Activated naive CD8-positive, alpha-beta T cell treated with anti-CD3 and anti-CD28 coated beads, Interleukin-2, amount 10 ng/mL, durations not matched to agents 7 days and 5 days (primary cell): ENCODE results near the gene UGT2A3. TPM values are rescaled to one million over a fixed set of nuclear protein-coding genes. Genes with fewer than 3 reads are reported as not detected.
"Not testable (repeated sequence)": the region's sequence is repeated elsewhere in the genome, so short reads cannot be mapped to it uniquely, and the experiment has no call there.

Experiments
- ATAC-seq: fragments of 150-1000 bp; cut with Tn5 transposase; one replicate; pipeline ENCODE4 v1.10.0; 2021; ENCODE audit warnings: low read depth, moderate library complexity
- POLR2A ChIA-PET: fragments of 350-600 bp; sonication (Branson Sonifier 250); formaldehyde crosslinking; loops from one replicate; lab custom pipeline; 2021; ENCODE audit warnings: antibody characterized with exemption; lab: Charles Lee
- DNase-seq: peaks from one replicate; pipeline ENCODE4 v3.0.0; 2021
- H3K27ac Mint-ChIP-seq: one replicate; pipeline ENCODE4 v1.8.0; 2022; ENCODE audit warnings: mild to moderate bottlenecking, mixed read lengths
- H3K27me3 Mint-ChIP-seq: one replicate; pipeline ENCODE4 v1.8.0; 2022; ENCODE audit warnings: mild to moderate bottlenecking, moderate library complexity, mixed read lengths
- H3K36me3 Mint-ChIP-seq: one replicate; pipeline ENCODE4 v1.8.0; 2021; ENCODE audit warnings: mild to moderate bottlenecking, mixed read lengths
- H3K4me1 Mint-ChIP-seq: one replicate; pipeline ENCODE4 v1.8.0; 2021; ENCODE audit warnings: mixed read lengths
- H3K4me3 Mint-ChIP-seq: one replicate; pipeline ENCODE4 v1.8.0; 2022; ENCODE audit warnings: mild to moderate bottlenecking, moderate library complexity, mixed read lengths
- H3K9me3 Mint-ChIP-seq: one replicate; pipeline ENCODE4 v1.8.0; 2021; ENCODE audit warnings: mixed read lengths
- total RNA-seq, 2 experiments: library from RNA; stranded (reverse); gene quantifications; one replicate each; pipeline ENCODE4 v1.2.3, GENCODE V29; 2021

The UGT2A3 gene
- total RNA-seq, result not detected

DNA sequence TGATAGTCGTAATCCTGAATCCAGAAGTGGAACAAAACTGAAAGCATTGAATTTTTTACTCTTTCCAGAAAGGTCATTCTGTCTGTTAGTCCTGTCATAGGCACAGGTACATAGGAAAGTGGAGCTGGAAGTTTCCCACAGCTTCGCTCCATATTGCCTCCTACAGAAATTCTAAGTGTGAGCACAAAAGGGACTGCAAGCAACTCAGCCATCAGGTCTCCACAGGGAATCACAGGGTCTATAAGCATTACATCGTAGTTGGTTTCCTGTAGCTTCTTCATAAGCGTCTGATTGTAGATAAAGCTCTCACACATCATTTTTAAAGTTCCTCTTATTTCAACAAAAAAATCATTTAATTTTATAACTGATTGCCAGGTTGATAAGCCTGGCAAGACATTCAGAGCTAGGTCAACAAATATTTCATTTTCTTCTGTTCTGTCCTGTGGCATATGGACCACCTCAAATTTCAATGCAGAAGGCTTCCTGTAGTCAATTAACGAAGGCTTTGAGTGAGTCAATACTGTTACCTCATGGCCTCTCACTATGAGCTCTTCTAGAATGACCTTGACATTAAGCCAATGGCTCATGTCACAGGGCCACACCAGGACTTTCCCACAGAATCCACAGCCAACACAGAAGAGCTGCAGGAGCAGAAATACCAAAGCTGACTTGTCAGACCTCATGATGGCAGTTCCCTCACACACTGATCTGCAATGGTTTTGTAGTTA is at the start of gene UGT2A3:
Gene UGT2A3 (minus strand): TSS at position 727 of the 728 bp plus-strand sequence. CDS start 44 bp downstream, at position 683.
- DNase-seq (no peak), ATAC-seq (no peak)
- no peaks in the 10 kb centered on the region for H3K36me3 Mint-ChIP-seq
- H3K4me3 Mint-ChIP-seq, result no peak within 1 kb of the TSS
- no peak within 1 kb of the TSS for H3K27ac Mint-ChIP-seq
- H3K27me3 Mint-ChIP-seq, result no peaks in the 10 kb centered on the region
- no peaks in the 10 kb centered on the region for H3K9me3 Mint-ChIP-seq
- POLR2A ChIA-PET, result no interaction called here
- H3K4me1 Mint-ChIP-seq, result no peaks in the 10 kb centered on the region

DNA sequence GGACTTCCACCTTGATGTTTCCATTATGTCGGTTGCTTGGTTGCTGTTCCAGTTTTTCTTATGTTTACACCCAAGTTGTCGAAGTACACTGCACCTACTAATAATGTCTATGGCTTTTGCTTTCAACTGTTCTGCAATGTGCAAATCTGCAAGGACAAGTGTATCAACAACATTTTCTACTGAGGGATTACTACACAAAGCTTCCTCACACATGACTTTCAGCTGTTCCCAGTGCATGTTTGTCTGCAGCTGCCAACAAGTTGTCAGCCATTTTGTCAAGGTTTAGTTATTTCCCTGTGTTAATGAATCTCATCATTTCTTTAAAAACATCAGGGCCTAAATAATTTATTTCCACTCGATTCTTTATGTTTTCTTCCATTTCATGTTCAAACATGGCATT is 45.4 kb upstream of the UGT2A3 start:
- H3K27me3 Mint-ChIP-seq, result no peaks in the 10 kb centered on the region
- POLR2A ChIA-PET, result no interaction called here
- H3K4me1 Mint-ChIP-seq, result no peaks in the 10 kb centered on the region
- no peaks in the 10 kb centered on the region for H3K36me3 Mint-ChIP-seq
- no peak for ATAC-seq
- H3K9me3 Mint-ChIP-seq, result no peaks in the 10 kb centered on the region
- no peak overlapping the region for H3K4me3 Mint-ChIP-seq
- H3K27ac Mint-ChIP-seq, result no peak overlapping the region
- DNase-seq, result no peak

DNA sequence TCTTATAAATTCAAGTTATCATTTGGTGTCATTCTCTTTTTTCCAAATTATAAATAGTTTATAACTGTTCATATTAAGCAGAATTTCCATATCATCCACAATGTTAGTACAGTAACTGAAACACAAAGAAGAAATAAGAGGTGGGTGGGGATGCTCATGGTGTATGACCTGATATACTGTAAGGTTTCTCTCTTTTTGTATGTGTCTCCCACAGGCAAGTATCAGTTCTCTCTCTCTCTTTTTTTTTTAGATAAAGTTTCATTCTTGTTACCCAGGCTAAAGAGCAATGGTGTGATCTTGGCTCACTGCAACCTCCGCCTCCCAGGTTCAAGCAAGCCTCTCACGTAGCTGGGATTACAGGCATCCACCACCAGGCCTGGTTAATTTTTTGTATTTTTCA is 43.7 kb upstream of the UGT2A3 start:
- Mint-ChIP-seq H3K36me3 (no peaks in the 10 kb centered on the region), H3K9me3 (no peaks in the 10 kb centered on the region), H3K4me1 (no peaks in the 10 kb centered on the region), H3K27me3 (no peaks in the 10 kb centered on the region), H3K4me3 (no peak overlapping the region), H3K27ac (no peak overlapping the region)
- DNase-seq, result no peak
- no peak for ATAC-seq
- POLR2A ChIA-PET, result no interaction called here

DNA sequence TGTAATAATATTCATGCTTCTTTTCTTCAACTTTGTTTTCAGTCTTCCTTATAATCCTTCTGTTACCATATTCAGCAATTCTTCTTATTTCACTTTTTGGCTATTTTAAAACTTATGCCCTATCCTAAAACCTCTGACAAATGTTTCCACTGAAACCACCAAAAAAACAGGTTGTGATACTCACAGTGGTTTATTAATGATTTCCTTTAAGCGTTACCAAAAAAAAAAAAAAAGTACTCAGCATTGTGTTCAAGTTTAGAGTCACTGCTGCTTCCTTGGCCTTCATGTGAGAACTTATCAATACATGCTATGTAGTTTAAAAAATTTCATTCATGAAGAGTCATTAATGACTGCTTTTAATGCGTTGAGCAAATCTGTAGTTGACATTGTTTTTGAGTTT is 35.4 kb upstream of the UGT2A3 start:
- no peaks in the 10 kb centered on the region for H3K27me3 Mint-ChIP-seq
- H3K4me3 Mint-ChIP-seq, result no peak overlapping the region
- POLR2A ChIA-PET, result no interaction called here
- ATAC-seq (no peak), DNase-seq (no peak)
- H3K27ac Mint-ChIP-seq, result no peak overlapping the region
- H3K9me3 Mint-ChIP-seq, result peaks cover 5% of the 10 kb centered on the region
- H3K36me3 Mint-ChIP-seq, result no peaks in the 10 kb centered on the region
- no peaks in the 10 kb centered on the region for H3K4me1 Mint-ChIP-seq

DNA sequence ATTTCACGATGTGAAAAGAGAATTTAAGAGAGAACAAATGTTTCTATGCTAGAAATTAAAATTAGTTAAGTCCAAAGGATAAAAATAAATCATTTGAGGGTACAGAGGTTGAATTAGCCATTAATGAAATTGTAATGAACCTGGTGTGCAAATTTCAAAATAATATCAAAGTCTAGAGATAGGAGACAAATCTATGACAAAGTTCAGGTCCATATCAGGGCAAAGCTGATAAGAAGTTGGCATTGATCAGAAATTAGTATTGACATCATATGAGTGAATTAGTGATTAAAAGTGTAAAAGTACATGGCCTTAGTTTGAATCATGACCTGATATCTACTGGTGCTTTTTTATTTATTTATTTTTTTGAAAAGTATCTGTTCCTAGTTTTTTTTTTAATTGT is 33.8 kb upstream of the UGT2A3 start:
- H3K36me3 Mint-ChIP-seq, result no peaks in the 10 kb centered on the region
- no peak for DNase-seq
- POLR2A ChIA-PET, result no interaction called here
- H3K4me3 Mint-ChIP-seq, result no peak overlapping the region
- H3K4me1 Mint-ChIP-seq, result no peaks in the 10 kb centered on the region
- peaks cover 5% of the 10 kb centered on the region for H3K9me3 Mint-ChIP-seq
- no peak for ATAC-seq
- no peak overlapping the region for H3K27ac Mint-ChIP-seq
- no peaks in the 10 kb centered on the region for H3K27me3 Mint-ChIP-seq

DNA sequence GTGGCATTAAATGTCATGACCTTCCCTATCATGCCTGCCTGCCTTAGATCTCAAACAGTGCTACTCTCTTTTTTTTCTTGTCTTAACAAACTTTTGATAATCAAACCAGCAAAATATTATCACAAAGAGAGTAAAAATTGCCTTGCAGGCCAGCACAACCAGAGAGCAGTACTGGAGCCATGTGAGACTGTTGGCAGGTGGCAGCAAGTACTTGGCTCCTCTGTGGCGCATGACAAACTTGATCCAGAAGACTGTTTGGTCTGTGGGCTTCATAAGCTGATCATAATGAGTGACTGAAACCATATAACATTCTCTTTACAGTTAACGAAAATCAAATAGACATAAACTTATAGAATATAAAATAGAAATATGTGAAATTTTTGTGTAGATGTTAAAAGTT is 33.3 kb upstream of the UGT2A3 start:
- Mint-ChIP-seq H3K36me3 (no peaks in the 10 kb centered on the region), H3K4me1 (no peaks in the 10 kb centered on the region), H3K27ac (no peak overlapping the region), H3K9me3 (peaks cover 5% of the 10 kb centered on the region), H3K4me3 (no peak overlapping the region), H3K27me3 (no peaks in the 10 kb centered on the region)
- no peak for ATAC-seq
- POLR2A ChIA-PET, result no interaction called here
- DNase-seq, result no peak

DNA sequence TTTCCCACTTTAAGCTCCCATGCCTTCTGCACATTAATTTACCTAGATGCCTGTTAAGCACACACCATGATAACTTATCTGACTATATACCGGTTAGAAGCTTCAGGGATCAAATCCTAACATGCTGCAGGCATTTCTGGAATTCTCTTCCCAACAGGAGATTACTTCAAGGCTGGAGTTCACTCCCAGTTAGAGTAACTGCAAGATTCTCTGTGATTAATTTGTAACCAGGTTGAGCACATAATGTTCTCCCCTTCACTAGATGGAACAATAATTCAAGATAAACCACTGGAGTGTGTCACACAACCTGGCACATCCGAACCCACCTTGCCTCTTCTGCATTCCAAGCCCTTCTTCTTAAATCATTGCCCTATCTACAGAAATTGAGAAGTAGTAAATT is 11.8 kb upstream of the UGT2A3 start:
- no peak for ATAC-seq
- no peaks in the 10 kb centered on the region for H3K9me3 Mint-ChIP-seq
- H3K27me3 Mint-ChIP-seq, result no peaks in the 10 kb centered on the region
- DNase-seq, result no peak
- H3K36me3 Mint-ChIP-seq, result no peaks in the 10 kb centered on the region
- H3K27ac Mint-ChIP-seq, result no peak overlapping the region
- H3K4me1 Mint-ChIP-seq, result no peaks in the 10 kb centered on the region
- H3K4me3 Mint-ChIP-seq, result no peak overlapping the region
- POLR2A ChIA-PET, result no interaction called here

DNA sequence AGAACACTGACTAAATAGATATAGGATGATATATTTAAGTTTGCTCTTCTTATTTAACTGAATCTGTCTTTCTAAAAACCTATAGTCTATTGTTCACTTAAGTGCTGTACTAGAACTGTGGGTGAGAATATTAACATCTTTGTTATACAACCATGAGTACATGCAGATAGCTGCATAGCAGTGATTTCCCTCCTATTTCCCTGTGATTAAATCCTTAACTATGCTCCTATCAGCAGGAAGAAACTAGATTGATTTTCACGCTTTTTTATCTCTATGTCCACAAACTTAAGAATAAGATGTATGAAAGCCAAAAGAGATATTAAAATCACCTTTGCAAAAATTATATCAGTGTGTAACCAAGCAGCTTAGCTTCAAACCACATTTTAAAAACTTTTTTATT is 11.3 kb upstream of the UGT2A3 start:
- POLR2A ChIA-PET, result no interaction called here
- no peaks in the 10 kb centered on the region for H3K27me3 Mint-ChIP-seq
- H3K36me3 Mint-ChIP-seq, result no peaks in the 10 kb centered on the region
- no peak overlapping the region for H3K4me3 Mint-ChIP-seq
- no peak overlapping the region for H3K27ac Mint-ChIP-seq
- H3K4me1 Mint-ChIP-seq, result no peaks in the 10 kb centered on the region
- DNase-seq, result no peak
- ATAC-seq, result no peak
- no peaks in the 10 kb centered on the region for H3K9me3 Mint-ChIP-seq

DNA sequence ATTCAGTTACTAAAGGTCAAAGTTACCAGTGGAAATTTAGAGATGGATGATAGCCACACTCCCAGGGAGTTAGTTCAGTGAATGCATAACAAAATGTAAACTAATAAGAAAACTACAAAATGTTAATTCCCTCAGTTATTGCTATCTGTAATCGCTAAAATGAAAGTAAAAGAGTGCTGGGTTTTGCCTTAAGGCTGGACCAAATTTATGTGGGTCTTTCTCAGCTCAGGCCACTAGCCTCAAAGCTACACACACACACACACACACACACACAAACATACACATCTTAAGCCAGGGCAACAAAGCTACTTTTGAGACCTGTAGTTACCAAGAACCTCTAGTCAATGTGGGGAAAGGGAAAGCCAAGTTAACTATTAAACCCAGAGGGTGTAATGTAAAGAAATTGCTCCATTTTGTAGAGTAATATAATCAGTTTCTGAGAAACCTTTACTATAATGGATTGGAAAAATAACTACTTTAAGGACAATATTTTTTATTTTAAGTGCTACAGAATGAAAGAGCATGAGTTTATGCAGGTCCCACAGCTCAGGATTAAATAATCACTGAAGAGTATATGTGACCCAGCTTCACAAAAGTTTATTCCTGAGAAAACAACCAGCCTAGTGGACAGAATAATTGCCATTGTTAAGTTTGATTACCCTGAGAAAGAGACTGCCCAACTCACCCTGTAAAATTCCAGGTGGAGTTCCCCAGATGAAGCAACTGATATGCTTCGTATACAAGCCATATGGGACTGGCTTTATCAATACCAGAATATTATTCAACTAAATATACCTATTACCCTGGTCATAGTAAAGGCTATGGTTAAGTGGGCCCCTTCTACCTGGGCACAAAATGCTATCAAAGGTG is 8.9 kb upstream of the UGT2A3 start:
- Mint-ChIP-seq H3K36me3 (no peaks in the 10 kb centered on the region), H3K27me3 (no peaks in the 10 kb centered on the region), H3K9me3 (no peaks in the 10 kb centered on the region), H3K4me3 (no peak overlapping the region), H3K27ac (no peak overlapping the region), H3K4me1 (no peaks in the 10 kb centered on the region)
- DNase-seq (no peak), ATAC-seq (no peak)
- POLR2A ChIA-PET, result no interaction called here

DNA sequence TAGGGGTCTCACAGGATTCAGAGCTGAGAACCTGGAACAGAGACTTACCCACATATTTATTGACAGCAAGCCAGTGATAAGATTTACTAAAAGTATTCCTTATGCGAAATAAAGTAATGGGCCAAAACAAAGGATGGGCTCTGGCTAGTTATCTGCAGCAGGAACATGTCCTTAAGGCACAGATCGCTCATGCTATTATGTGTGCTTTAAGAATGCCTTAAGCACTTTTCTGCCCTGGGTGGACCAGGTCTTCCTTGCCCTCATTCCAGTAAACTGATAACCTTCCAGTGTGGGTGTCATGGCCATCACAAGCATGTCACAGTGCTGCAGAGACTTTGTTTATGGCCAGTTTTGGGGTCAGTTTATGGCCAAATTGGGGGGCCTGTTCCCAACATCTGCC is 7.5 kb upstream of the UGT2A3 start:
- ATAC-seq, DNase-seq, H3K4me1 Mint-ChIP-seq, POLR2A ChIA-PET, H3K27me3 Mint-ChIP-seq, H3K27ac Mint-ChIP-seq, H3K4me3 Mint-ChIP-seq, H3K36me3 Mint-ChIP-seq, H3K9me3 Mint-ChIP-seq: not testable (repeated sequence)

DNA sequence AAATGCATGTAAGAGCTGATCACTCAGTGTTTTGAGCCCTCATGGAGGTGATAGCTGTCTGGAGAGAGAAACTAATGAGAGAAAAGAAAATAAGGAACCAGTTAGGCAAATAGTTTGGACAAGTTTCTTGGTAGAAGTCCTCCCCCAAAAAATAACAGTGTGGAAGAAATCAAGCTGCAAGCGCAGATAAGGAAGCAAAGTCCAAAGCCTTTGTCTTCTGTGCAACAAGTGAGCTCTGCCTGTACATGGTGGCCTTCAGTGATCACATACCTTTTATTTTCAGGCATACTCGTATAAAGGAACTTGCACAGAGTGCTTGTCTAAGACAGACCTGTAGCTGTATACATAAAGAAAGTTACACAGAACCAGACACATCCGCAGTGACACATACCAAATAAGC is 2.5 kb upstream of the UGT2A3 start:
- Mint-ChIP-seq H3K4me1 (no peaks in the 10 kb centered on the region), H3K9me3 (no peaks in the 10 kb centered on the region), H3K4me3 (no peak overlapping the region), H3K36me3 (no peaks in the 10 kb centered on the region), H3K27me3 (no peaks in the 10 kb centered on the region), H3K27ac (no peak overlapping the region)
- ATAC-seq (no peak), DNase-seq (no peak)
- POLR2A ChIA-PET, result no interaction called here

DNA sequence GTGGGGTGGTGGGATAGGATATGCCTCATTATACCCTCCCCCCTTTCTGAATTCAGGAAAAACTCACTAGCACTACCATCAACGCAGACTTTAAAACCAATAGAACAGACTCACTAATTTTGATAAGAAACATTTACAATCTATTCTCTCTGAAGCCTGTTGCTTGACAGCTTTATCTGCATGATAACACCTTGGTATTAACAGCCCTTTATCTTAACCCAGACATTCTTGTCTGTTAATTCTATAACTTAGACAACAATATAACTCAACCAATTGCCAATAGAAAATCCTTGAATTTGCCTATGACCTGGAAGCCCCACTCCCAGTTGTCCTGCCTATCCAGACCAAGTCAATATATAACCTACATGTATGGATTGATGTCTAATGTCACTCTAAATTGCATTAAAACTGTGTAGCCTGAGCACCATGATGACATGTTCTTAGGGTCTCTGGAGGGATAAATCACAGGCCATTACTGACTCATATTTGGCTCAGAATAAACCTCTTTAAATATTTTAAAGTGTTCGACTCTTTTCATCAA is 1.5 kb upstream of the UGT2A3 start:
- Mint-ChIP-seq H3K4me1 (no peaks in the 10 kb centered on the region), H3K27ac (no peak overlapping the region), H3K9me3 (no peaks in the 10 kb centered on the region), H3K27me3 (no peaks in the 10 kb centered on the region), H3K36me3 (no peaks in the 10 kb centered on the region), H3K4me3 (no peak overlapping the region)
- POLR2A ChIA-PET, result no interaction called here
- ATAC-seq, result no peak
- no peak for DNase-seq

DNA sequence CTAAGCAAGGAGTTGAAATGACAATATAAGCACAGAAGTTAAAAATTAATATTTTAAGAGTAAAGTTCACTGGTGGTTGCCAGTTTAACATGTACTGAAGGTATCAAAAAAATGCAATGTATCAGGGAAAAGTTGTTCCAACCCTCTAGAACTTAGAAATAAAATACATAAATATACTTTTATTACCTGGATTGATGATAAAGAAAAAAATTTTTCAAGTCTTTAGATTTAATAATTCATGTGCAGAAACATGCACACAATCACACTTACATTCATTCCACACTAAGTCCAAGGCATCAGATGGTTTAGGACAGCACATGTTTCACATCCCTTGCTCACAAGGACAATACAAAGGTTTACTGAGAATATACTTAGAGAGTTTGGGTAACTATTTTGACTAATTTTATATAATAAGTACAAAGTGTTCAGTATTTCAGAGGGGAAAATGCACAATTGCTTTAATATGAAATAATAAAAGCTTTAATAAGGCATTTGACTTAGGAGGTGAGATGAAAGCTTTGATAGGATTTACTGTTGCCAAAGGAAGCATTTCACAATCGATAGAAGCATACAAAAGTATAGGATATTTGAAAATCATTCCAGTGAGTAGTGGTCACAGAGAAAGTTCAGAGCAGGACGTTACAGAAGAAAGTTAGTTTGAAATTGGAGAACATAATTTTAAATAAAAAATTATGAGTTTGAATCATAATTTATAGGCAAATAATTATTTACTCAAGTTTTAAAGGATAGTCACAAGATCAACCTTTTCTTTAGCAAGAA is 392 bp upstream of the UGT2A3 start:
- no peaks in the 10 kb centered on the region for H3K9me3 Mint-ChIP-seq
- no peaks in the 10 kb centered on the region for H3K27me3 Mint-ChIP-seq
- ATAC-seq (no peak), DNase-seq (no peak)
- POLR2A ChIA-PET, result no interaction called here
- H3K36me3 Mint-ChIP-seq, result no peaks in the 10 kb centered on the region
- H3K4me3 Mint-ChIP-seq, result no peak overlapping the region
- H3K4me1 Mint-ChIP-seq, result no peaks in the 10 kb centered on the region
- no peak overlapping the region for H3K27ac Mint-ChIP-seq
